ENCODE measurements around the gene PEX11B. TPM values are rescaled to one million over a fixed set of nuclear protein-coding genes. Genes with fewer than 3 reads are reported as not detected.

The PEX11B gene
- total RNA-seq, 1 donor from 2014 or later = 22.1 TPM

DNA sequence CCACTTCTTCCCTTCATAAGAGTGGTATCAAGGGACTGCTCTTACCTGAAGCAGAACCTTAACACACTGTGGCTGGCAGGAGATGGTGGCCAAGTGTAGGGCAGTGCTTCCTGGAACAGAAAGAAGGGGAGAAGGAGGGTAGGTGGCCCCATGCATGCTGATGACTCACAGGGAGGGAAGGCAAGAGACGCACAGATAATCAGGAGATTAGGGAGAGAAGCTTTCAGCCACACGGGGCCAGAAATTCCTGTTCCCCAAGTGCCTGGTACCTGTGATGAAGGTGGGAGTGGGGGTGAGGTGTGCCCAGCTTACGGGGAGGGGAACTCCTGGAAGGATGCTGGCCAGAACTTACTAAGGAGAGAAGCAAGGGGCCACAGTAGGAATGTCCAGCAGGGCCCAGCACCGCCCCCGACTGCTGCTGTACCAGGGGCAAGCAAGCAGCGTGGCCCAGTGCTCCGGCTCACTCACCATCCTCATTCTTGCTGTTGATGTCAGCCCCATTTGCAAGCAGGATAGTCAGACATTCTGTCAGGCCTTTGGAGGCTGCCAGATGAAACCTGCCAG, 40.5 kb downstream of the PEX11B start:
- Mint-ChIP-seq H3K27me3 (ENCODE audit: low read depth) (peaks cover 34% of the 10 kb centered on the region), H3K36me3 (ENCODE audit: low read depth) (no peaks in the 10 kb centered on the region), H3K27ac (no peak overlapping the region), H3K4me3 (ENCODE audit: low read depth) (no peak overlapping the region), H3K9me3 (no peaks in the 10 kb centered on the region), H3K4me1 (ENCODE audit: low read depth) (peaks cover 5% of the 10 kb centered on the region)
- DNase-seq (ENCODE audit: low spot score) = no peak
- intact Hi-C loops (cut with micrococcal nuclease) = no loop called here

DNA sequence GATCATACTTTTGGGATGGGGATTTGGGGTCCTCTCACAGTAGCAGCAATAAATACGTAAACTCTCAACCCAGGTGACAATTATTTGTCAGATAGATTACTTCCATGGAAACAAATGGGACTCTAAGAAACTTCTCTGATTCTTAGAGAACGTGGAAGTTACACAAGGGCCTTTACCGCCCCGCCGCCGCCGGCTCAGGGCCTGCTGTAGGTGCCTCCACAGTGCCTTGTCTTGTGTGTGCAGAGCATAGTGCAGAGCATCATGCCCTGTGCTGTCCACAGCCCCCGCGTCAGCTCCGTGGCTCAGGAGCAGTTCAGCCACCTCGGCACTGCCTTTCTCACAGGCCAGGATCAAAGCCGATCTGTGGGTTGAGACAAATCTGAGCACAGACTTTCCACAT, 43.9 kb downstream of the PEX11B start:
- no peak for DNase-seq (ENCODE audit: low spot score)
- Mint-ChIP-seq H3K9me3 (no peaks in the 10 kb centered on the region), H3K27me3 (ENCODE audit: low read depth) (peaks cover 40% of the 10 kb centered on the region), H3K4me1 (ENCODE audit: low read depth) (peaks cover 20% of the 10 kb centered on the region), H3K4me3 (ENCODE audit: low read depth) (no peak overlapping the region), H3K27ac (no peak overlapping the region), H3K36me3 (ENCODE audit: low read depth) (no peaks in the 10 kb centered on the region)
- intact Hi-C loops (cut with micrococcal nuclease) = no loop called here

DNA sequence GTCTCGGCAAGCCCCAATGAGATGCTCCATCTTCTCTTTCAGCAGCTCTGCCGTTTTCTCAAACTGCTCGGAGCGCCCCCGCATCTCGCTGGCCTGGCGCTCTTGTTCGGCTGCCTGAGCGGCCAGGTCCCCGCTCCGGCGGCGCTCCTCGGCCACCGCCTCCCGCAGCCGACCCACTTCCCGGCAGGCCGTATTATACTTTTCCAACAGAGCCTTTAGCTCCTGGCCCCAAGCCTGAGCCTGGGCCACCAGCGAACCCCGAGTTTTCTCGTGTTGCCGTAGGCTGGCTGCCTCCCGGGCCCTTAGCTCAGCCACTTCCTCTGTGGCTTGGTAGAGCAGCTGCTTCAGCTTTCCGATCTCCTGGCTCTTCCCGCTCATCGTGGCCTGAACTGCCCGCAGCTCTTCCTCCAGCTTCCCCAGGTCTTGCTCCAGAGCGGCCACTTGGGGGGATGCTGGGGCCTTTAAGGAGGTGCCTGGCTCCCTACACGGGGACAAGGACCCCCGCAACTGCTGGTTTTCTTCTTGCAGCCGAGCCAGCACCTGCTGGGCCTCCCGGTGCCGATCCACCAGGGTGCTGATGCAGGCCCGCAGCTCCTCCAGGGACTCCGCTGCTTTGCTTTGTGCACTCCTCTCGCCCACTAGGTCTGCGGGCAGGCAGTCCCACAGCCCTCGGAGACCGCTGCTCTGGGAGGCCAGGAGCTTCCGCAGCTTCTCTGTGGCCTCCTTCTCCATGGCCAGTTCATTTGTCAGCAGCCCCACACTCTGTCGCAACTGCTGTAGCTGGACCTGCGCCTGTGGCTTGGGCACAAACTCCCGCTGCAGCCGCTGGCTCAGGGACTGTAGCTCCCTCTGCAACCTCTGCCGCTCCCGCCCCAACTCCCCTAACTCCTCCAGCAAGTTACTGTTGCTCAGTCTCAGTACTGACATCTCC, 46.3 kb downstream of the PEX11B start:
- DNase-seq (ENCODE audit: low spot score) = no peak
- H3K9me3 Mint-ChIP-seq = no peaks in the 10 kb centered on the region
- intact Hi-C loops (cut with micrococcal nuclease) = no loop called here
- peaks cover 17% of the 10 kb centered on the region for H3K4me1 Mint-ChIP-seq (ENCODE audit: low read depth)
- peak overlapping the region; percentile 53 for H3K27ac Mint-ChIP-seq
- H3K27me3 Mint-ChIP-seq (ENCODE audit: low read depth) = peaks cover 41% of the 10 kb centered on the region
- no peaks in the 10 kb centered on the region for H3K36me3 Mint-ChIP-seq (ENCODE audit: low read depth)
- H3K4me3 Mint-ChIP-seq (ENCODE audit: low read depth) = peak overlapping the region; percentile 76

DNA sequence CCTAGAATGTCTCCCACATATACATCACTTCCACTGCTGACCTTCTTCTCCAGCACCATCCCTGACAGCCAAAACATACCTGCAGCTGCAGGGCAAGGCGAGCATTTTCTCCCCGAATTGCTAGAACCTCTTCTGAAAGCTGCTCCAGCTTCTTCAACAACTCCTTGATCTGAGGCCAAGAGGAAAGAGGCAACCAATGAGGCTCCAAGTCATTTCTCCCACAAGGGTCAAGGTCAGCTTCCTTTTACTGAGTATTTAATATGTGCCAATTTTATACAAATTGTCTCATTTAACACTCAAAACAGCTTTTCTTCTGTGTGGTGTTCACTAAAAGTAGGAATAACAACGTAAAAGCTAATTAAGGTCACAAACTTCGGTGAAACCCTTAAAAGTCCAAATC, 50.3 kb downstream of the PEX11B start:
- Mint-ChIP-seq H3K36me3 (ENCODE audit: low read depth) (no peaks in the 10 kb centered on the region), H3K27me3 (ENCODE audit: low read depth) (peaks cover 45% of the 10 kb centered on the region), H3K27ac (no peak overlapping the region), H3K4me3 (ENCODE audit: low read depth) (no peak overlapping the region), H3K9me3 (no peaks in the 10 kb centered on the region), H3K4me1 (ENCODE audit: low read depth) (peaks cover 17% of the 10 kb centered on the region)
- intact Hi-C loops (cut with micrococcal nuclease) = no loop called here
- no peak for DNase-seq (ENCODE audit: low spot score)

DNA sequence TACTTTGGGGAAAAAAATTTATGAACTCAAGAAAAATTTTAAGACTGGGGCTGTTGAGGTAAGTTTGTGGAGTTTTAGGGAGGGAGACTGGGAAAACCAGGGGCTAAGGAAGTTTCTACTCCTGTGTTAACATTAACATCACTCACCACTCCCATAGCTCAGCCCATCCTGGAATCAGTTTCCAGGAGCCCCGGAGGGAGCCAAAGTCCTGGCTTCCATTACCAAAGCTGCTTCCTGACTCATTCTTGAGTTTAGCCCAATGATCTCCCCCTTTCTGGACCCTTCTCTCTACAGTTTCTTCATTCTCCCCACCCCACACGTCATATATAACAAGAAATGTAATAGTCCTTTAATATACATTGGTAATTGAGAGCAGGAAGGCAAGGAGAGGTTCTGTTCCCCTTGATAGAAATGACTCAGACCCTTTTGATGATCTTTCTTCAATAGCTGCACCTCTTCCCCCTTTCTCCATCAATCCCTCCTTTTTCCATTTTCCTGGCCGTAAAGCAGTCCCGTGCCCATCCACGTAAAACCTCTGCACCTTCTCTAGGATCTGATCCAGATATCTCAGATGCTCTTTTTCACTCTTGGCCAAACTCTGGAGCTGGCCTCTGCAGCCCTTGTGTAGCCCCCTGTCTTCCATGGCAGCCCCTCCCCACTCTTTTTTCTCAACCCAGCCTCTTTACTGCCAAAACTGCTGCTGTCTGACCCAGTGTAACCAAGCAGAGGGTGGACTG, 55.1 kb downstream of the PEX11B start:
- no peak overlapping the region for H3K4me3 Mint-ChIP-seq (ENCODE audit: low read depth)
- no peak for DNase-seq (ENCODE audit: low spot score)
- no peaks in the 10 kb centered on the region for H3K9me3 Mint-ChIP-seq
- intact Hi-C loops (cut with micrococcal nuclease) = no loop called here
- H3K36me3 Mint-ChIP-seq (ENCODE audit: low read depth) = no peaks in the 10 kb centered on the region
- H3K27me3 Mint-ChIP-seq (ENCODE audit: low read depth) = peaks cover 33% of the 10 kb centered on the region
- H3K27ac Mint-ChIP-seq = no peak overlapping the region
- peaks cover 4% of the 10 kb centered on the region for H3K4me1 Mint-ChIP-seq (ENCODE audit: low read depth)

Other genes with a start within 250 kb of the PEX11B start
- 0.21 TPM in 1 of 2 replicates, not detected in the other for gene PDZK1, start 211.3 kb downstream of the PEX11B start, total RNA-seq
- not detected in 2 replicates for gene CD160, start 199.2 kb downstream of the PEX11B start, total RNA-seq
- gene RNF115, start 94.6 kb downstream of the PEX11B start, total RNA-seq = 15.5 TPM in 2 replicates
- 31.6 and 33.4 TPM in 2 replicates for gene POLR3C, start 94.5 kb downstream of the PEX11B start, total RNA-seq
- 2.6 and 3.4 TPM in 2 replicates for gene NUDT17, start 73.1 kb downstream of the PEX11B start, total RNA-seq
- gene PIAS3, start 59.6 kb downstream of the PEX11B start, total RNA-seq = 21.1 and 21.3 TPM in 2 replicates
- 0.23 and 0.37 TPM in 2 replicates for gene ANKRD35, start 32.9 kb downstream of the PEX11B start, total RNA-seq
- gene ITGA10, start 8.7 kb downstream of the PEX11B start, total RNA-seq = 0.89 and 1.1 TPM in 2 replicates
- gene RBM8A, start 8.8 kb upstream of the PEX11B start, total RNA-seq = 270 and 287 TPM in 2 replicates
- gene LIX1L, start 39.3 kb upstream of the PEX11B start, total RNA-seq = 38.1 and 39.4 TPM in 2 replicates
- gene ANKRD34A, start 45.9 kb upstream of the PEX11B start, total RNA-seq = 4.1 TPM in 2 replicates
- gene POLR3GL, start 46.0 kb upstream of the PEX11B start, total RNA-seq = 13.2 and 14.7 TPM in 2 replicates
- 37.8 and 39.1 TPM in 2 replicates for gene TXNIP, start 77.9 kb upstream of the PEX11B start, total RNA-seq
- gene HJV, start 103.0 kb upstream of the PEX11B start, total RNA-seq = not detected in 2 replicates
- gene NBPF10, start 226.1 kb upstream of the PEX11B start, total RNA-seq = 4.2 and 4.9 TPM in 2 replicates

All from activated T-helper 2 cell treated with anti-CD3 and anti-CD28 coated beads, Interferon-gamma antibody, Interleukin-2, Interleukin-4, amounts not matched to agents 10 μg/mL and 5 μg/mL and 100 μg/mL, durations not matched to agents 14 hours and 24 hours and 36 hours (primary cell).